ENCODE data around the gene FBXL13.
"Not testable (repeated sequence)": the region's sequence is repeated elsewhere in the genome, so short reads cannot be mapped to it uniquely, and the experiment has no call there.

Gene FBXL13

DNA sequence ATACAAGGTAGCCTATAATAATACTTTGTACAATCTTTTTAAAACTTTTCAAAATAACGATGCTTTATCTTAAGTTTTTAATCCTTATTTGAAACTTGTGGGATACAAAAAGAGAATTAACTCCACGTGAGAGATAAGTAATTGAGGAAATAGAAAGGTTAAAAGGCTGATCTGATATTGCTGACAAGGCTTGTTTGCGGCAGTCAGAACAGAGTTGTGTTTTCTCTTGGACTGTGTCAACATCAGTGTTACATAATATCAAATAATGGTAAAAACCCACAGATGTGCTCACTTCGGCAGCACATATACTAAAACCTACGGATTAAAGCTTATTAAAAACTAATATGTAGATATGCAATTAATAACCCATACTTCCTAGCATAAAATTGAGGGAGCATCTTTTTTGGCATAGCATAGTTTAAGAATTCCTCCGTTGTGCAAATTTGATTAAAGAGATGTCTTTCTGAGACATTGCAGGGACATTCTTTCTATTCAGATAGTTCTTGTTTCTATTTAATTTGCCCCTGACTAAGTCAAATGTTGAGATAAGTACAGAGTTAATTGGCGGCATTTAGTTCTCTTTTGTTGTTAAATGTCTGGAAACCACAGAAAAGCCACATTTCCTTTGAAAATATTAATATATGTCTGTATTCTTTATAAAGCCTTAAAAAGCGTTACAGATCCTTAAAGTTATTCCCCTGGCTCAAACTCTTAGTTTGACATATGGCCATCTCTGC lies 262.5 kb downstream of the FBXL13 start:
- FAIRE-seq = no peak

DNA sequence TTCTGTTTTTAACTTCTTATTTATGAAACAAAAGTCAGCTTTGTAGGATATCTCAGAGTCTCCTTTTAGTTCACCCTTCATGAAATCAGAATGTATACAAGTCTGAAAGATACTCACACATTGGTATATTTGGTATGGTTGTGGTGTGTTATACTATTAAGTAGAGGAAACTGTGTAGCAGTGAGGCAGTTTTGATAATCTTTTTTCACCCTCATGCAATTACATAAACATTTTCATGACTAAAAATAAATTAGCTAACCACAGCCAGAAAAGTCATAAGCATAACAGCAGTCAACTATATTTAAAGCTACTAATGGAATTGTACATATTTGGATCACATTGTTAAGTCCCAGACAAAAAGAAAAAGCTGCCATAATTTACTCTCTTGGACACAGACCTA lies 263.7 kb downstream of the FBXL13 start:
- FAIRE-seq = no peak

- no peak for FAIRE-seq
Measured at GRCh38 chr7:102806613-102807012, 268.0 kb downstream of the FBXL13 start.

DNA sequence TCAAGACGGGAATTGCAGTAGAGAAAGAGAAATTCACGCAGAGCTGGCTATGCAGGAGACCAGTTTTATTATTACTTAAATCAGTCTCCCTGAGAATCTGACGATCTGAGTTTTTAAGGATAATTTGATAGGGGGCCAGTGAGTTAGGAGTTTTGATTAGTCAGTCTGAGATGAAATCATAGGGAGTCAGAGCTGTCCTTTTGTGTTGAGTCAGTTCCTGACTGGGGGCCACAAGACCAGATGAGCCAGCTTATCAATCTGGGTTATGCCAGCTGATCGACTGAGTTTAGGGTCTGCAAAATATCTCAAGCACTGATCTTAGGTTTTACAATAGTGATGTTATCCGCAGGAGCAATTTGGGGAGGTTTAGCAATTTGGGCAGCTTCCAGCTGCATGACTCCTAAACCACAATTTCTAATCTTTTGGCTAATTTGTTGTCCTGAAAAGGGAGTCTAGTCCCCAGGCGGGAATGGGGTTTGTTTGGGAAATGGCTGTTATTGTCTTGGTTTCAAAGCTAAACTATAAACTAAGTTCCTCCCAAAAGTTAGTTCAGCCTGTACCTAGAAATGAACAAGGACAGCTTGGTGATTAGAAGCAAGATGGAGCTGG lies 278.5 kb downstream of the FBXL13 start:
- FAIRE-seq = not testable (repeated sequence)

DNA sequence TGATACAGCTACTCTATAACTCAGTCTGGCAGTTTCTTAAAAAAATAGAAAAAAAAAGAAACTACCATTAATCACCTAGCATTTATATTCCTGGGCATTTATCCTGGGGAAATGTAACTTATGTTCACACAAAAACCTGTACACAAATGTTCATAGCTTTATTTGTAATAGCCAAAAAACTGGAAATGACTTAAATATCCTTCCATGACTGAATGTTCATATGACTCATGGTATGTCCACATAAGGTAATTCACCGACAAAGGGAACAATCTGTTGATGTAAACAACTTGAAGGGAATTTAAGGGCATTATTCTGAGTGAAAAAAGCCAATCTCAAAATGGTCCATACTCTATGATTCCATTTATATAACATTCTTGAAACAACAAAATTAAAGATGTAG lies 280.0 kb downstream of the FBXL13 start:
- FAIRE-seq = not testable (repeated sequence)

- not testable (repeated sequence) for FAIRE-seq
Measured at GRCh38 chr7:102791831-102792230, 282.8 kb downstream of the FBXL13 start.

DNA sequence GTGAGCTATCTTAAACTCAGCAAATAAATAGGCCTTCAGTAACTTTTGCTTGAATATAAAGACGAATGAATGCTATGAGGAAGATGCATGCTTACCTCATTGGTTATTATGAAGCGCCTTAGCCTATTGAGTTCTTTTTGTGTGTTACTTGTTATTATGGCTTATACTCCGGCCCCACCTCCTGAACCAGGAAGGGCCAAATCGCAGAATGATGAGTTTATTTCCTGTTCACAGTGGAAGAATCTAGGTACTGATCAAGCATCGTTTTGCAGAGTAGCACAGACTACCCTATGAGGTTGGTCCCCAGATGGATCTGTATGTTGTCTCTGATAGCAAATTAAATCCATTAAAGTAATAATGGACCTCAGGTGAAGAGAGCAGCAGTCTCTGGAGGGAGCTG lies 283.2 kb downstream of the FBXL13 start:
- FAIRE-seq = not testable (repeated sequence)

- not testable (repeated sequence) for FAIRE-seq
Measured at GRCh38 chr7:102790364-102791100, 284.1 kb downstream of the FBXL13 start.

DNA sequence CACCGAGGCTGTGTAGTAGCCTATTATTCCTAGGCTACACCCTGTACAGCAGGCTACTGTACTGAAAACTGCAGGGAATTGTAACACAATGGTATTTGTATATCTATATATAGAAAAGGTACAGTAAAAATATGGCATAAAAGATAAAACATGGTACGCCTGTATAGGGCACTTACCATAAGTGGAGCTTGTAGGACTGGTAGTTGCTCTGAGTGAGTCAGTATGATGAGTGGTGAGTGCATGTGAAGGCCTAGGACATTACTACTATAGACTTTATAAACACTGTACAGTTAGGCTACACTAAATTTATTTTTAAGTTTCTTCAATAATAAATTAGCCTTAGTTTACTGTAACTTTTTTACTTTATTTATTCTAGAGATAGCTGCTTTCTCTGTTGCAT lies 285.8 kb downstream of the FBXL13 start:
- not testable (repeated sequence) for FAIRE-seq

DNA sequence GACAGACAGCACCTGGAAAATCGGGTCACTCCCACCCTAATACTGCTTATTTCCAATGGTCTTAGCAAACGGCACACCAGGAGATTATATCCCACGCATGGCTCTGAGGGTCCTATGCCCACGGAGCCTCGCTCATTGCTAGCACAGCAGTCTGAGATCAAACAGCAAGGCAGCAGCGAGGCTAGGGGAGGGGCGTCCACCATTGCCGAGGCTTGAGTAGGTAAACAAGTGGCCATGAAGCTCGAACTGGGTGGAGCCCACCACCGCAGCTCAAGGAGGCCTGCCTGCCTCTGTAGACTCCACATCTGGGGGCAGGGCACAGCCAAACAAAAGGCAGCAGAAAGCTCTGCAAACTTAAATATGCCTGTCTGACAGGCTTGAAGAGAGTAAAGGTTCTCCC lies 293.7 kb downstream of the FBXL13 start:
- FAIRE-seq = not testable (repeated sequence)

DNA sequence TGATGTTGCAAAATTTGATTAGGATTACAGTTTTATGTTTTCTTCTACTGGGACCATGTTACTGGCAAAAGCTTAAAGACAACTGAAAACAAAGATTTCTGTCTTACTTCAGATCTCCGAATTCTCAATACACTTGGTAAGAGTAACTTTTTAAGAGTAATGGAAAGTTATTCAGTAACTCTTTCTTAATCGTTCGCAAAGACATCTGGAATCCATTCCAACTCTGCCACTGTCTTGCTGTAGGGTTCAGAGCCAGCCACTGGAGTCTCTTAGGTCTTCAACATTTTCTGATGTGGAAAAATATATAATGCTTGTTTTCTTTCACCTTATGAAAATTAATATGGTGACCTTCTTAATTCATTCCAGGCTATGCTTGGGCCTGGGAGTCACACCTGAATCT lies 295.9 kb downstream of the FBXL13 start:
- FAIRE-seq = not testable (repeated sequence)

- FAIRE-seq = not testable (repeated sequence)
Measured at GRCh38 chr7:102776217-102776616, 298.4 kb downstream of the FBXL13 start.

GRCh38 chr7:102770467-102770866 lies 304.1 kb downstream of the FBXL13 start:
- FAIRE-seq = not testable (repeated sequence)

DNA sequence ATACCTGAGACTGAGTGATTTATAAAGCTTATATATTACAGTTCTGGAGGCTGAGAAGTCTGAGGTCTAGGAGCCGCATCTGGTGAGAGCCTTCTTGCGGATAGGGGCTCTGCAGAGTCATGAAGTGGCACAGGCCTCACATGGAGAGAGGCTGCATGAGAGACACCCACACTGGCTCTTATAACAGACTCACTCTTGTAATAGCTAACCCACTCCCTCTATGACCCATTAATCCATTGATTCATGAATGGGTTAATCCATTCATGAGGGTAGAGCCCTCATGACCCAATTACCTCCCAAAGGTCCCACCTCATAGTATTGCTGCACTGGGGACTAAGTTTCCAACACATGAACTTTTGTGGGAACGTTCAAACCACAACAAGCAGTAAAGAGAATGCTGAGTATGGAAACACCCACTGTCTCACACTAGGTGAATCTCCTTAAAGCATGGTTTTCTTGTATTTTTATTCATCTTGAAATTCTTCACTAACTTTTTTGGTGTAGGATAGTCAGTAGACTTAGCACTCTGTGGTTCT lies 304.9 kb downstream of the FBXL13 start:
- not testable (repeated sequence) for FAIRE-seq

GRCh38 chr7:102763295-102763905 lies 311.2 kb downstream of the FBXL13 start:
- FAIRE-seq = not testable (repeated sequence)

Measured in G401.6 (cell line).